HG03565 (cell line): ENCODE data around the gene FCGR3A.

Source experiments
- ATAC-seq: cut with Tn5 transposase; IDR thresholded peaks from one replicate; pipeline ENCODE4 v1.9.1; 2021; ENCODE audit warnings: mild to moderate bottlenecking, moderate library complexity; ENCODE audit not compliant: unreplicated experiment

Gene FCGR3A

DNA sequence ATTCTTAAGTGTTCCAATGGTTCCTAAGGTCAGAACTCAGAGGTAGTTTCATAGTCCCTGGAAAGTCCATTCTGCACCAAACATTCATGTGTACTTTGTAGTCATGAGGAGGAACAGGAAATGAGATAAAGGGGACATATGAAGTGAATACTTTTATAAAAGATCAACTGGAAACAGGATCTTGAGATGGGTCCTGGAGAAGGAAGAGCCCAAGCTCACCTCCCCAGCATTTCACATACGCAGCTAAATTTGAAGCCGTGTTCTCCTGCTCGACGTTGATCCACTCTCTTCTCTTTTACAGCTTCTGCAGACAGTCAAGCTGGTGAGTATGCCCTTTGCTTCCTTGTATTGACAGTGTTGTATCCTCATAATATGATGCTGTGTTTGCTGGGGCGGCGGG lies 43.9 kb downstream of the FCGR3A start:
- ATAC-seq: no peak

DNA sequence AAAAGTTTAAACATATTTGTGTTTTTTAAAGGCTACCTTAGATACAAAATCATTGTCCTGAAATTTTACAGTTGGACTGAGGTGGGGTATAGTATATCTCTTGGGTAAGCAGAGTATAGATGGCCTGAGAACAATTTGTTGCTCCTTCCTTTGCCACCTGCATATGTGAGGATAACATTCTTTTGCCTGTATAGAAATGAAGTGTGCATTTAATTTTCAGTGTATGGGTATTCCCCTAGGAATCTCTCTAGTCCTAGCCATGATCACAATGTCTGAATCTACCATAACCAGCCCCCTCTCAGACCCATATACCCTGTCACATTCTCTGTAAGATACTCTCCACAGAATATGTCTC lies 46.2 kb downstream of the FCGR3A start:
- ATAC-seq: no peak

DNA sequence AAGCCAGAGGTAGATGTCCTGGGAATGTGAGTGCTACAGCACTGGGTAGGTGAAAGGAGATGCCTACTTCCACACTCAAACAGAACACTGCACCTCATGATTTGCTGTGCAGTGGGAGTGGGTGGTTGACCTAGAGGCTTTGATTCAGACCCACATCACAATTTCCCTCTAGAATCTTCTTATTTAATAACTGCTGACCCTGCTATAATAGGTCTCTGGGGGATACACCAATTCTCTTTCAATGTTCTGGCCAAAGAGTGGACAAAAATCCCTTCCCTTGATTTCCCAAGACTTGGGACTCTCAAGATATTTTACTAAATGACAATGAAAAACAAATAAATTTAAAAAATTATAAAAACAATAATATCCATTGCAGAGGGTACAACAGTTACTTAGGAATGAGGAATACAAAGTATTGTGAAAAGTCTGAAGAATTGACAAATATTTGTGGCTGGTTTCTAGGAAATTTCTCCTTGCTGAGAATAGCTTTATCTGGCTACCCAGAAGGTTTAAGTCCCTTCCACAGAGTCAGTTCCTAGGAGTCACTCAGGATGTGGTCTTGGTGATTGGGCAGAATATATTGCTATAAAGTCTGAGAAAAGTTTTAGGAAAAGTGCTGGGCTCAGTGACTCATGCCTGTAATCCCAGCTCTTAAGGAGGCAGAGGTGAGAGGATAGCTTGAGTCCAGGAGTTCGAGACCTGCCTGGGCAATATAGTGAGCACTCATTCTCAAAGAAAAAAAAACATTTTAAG lies 46.8 kb downstream of the FCGR3A start:
- ATAC-seq: no peak

DNA sequence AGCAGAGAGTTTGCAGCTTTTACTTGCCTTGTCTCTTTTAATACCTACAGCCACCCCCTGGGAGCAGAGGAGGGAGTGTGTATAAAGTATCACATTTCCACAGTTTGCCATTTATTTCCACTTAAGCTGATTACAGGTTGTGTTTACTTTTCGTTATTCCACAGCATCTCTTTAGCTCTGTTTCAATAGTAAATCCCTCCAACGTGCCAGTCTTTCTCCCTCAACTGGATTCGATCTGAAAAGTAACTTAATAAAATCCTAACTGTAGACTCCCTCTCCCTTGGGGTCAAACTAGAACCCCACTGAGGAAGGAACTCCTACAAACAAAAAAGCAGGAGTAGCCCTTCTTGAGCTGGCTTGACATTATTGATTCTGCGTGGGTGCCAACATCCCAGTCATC lies 47.4 kb downstream of the FCGR3A start:
- ATAC-seq: no peak

DNA sequence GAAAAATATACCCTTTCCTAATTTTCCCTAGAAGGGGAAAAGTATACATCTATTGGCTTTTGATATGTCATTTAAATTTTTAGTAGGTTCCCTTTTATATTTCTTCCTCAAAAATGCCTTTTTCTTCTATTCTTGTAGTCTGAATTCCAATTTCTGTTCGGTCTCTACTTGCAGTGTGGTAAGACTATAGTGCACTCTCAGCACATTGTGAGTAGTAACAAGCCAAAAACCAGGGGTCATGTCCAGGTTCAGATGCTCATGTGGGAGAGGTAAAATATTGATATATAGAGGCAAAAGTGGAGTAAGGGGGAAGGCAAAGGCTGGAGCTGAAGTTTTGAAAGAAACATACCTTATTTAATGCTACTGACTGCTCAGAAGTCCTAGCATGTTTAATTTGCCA lies 48.4 kb downstream of the FCGR3A start:
- ATAC-seq: no peak

DNA sequence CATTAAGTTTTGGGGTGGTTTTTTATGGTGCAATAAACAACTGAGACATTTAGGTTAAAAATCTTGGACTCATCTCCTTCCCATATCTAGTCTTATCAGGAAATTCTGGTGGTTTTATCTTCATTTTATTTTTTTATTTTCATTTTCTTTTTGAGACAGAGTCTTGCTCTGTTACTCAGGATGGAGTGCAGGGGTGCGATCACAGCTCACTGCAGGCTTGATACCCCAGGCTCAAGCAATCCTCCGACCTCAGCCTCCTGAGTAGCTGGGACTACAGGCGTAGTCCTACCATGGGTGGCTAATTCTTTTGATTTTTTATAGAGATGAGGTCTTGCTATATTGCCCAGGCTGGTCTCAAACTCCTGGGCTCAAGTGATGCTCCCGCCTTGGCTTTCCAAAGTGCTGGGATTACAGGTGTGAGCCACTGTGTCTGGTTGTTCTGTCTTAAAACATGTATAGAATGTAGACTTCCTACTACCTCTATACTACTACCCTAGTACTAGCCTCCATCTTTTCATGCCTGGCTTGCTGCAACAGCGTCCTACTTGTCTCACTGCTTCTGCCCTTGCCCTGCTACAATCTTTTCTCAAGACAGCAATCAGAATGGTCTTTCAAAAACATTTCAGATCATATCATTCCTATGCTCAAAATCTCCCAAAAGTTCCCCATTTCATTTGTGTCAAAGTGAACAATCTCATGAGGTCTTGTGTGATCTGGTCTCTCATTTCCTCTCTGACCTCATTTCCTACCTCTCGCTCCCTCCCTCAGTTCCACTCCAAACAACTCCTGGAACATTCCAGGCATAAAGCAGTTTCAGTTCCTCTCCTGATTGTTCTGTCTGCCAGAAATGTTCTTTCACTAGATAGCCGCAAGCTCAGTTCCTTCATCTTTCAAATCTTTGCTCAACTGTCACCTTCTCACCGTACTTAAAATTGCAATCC lies 50.2 kb downstream of the FCGR3A start:
- no peak for ATAC-seq

DNA sequence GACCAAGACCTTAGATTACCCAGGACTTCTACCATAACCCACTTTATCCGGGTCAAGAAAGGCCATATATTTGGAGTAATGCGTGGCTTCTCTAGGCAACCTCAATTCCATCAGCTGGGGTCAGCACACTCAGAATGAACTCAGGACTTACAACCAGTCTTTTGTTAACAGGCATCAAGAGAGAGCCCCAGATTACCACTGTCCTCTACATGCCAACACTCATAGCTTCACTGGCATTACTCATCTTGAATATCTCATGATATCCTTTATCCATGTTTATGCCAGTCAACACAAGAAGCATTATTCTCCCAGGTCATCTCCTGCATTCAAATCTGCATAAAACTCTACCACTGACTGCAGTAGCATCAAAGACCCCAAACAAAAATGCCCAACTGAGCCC lies 51.0 kb downstream of the FCGR3A start:
- ATAC-seq: no peak

DNA sequence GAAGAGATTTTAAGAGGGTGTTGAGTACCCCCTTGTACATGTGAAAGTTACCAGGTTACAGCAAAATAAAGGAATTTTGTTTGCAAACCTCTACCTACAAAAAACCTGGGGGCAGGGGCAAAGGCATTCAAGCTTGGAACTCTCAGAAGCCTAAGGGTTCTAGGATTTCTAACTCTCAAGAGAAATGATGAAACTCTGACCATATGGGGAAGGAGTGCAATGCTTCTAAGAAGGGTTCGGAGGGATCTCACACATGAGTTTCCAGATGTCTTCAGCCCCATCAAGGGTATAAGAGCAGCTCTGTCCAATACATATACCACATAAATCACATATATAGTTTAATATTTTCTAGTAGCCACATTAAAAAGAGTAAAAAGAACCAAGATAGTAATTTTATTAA lies 51.7 kb downstream of the FCGR3A start:
- no peak for ATAC-seq

DNA sequence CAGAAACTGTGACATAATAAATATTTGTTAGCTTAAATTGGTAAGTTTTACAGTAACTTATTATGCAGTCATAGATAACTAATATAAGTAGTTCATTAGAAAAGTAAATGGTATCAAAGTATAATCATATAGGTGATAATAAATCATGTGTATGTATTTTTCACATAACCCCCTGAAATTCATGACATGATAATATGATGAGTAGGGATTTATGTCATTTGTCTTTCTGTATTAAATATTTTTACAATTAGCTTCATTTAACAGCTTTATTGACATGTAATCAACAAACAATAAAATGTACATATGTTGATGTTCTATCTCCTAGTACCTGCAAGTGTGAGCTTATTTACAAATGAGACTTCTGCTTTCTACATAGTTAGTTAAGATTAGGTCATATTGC lies 54.1 kb downstream of the FCGR3A start:
- ATAC-seq: no peak

DNA sequence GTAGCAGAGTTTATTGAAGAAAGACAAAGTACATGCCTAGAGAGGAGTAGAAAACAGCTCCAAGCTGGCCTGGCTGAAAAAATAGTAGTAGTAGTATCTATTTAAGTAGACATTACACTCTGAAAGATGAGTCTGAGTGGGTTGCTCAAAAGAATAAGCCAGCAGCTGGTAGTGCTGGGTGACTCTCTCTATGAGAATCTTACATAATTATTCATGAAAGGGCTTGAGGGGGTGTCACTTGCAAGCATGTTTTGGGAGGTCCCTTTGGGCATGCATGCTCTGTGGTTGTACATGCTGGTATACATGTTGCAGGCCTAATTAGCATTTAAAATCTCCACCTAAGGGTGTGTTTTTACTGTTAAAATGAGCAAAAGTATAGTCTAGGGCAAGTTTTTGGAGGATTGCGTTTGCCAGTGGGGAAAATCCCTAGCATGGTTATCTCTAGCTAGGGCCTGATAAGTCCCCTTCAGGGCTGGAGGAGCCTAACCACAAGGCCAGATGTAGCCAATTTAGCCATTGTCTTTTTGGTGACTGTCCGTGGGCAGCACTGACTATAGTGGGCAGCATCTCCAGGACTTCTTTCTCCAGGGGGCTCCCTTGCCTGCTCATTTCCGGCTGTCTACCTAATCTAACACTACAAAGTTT lies 55.4 kb downstream of the FCGR3A start:
- no peak for ATAC-seq

DNA sequence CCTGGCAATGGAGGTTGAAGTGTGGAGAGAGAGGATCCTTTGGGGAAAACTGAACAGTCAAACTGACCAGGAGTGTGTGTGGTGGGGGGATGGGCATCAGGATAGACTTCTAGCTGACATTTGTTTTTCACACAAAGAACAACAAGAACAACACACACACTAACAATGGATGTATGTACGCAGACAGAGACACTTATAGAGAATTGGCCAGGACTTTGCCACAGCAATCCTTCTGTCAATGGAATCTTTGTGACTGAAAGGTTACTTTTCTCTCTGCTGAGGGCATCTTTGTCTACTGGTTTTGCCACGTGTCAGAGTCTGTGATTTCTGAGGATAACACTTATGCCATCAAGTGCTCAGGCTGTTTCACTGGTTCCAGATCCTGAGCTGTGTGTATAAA lies 56.8 kb downstream of the FCGR3A start:
- ATAC-seq: no peak
